Measurements from ENCODE around the gene GALNT16. TPM values are rescaled to one million over a fixed set of nuclear protein-coding genes. Genes with fewer than 3 reads are reported as not detected.
"Not testable (repeated sequence)": the region's sequence is repeated elsewhere in the genome, so short reads cannot be mapped to it uniquely, and the experiment has no call there.

Gene GALNT16
- 13.1 TPM for total RNA-seq
- polyA plus RNA-seq (ENCODE audit: insufficient read depth, low read depth, low replicate concordance) = 15.2 TPM
- long read RNA-seq, donor 1 = 0 reads
- long read RNA-seq, donor 2 = 0 reads
- long read RNA-seq, donor 3 = 0 reads
- long read RNA-seq, donor 4, partial matches to known transcripts = 0 of 1 reads
- long read RNA-seq, donor 4, other reads (novel, unspliced or antisense) = 0 of 1 reads
- long read RNA-seq, donor 5 = 0 reads
- long read RNA-seq, donor 6 = 0 reads
- long read RNA-seq, donor 7, full-length matches to known transcripts = 3 of 8 reads
- long read RNA-seq, donor 7, partial matches to known transcripts = 2 of 8 reads
- long read RNA-seq, donor 7, other reads (novel, unspliced or antisense) = 3 of 8 reads
- long read RNA-seq, donor 8, partial matches to known transcripts = 0 of 1 reads
- long read RNA-seq, donor 8, other reads (novel, unspliced or antisense) = 0 of 1 reads
- long read RNA-seq, donor 9 = 0 reads
- long read RNA-seq, donor 10 = 0 reads

- FAIRE-seq (no peak), DNase-seq (peak; percentile 65 to 80 (median 73))
- no peak for TF ChIP-seq CTCF (IDR thresholded peaks at IDR 0.05; ENCODE audit: borderline replicate concordance, extremely low read depth, insufficient read depth)
- intact Hi-C loops (cut with DNase I) = loop anchor here (10.0 kb wide), 1 partner anchor 95 kb away; no protein-coding TSS in a partner anchor
- Histone ChIP-seq H3K27ac (ENCODE audit: low read depth in 2 of 2, low read length in 2 of 2) (no peak within 1 kb of the TSS), H3K27me3 (ENCODE audit: control insufficient read depth, insufficient read depth, low read length) (peaks cover 7% of the 10 kb centered on the region), H3K9me3 (ENCODE audit: control insufficient read depth in 2 of 3, insufficient read depth in 1 of 3, low read length in 3 of 3) (no peaks in the 10 kb centered on the region), H3K36me3 (ENCODE audit: control insufficient read depth in 2 of 3, insufficient read depth in 3 of 3, low read length in 3 of 3) (no peaks in the 10 kb centered on the region), H3K4me1 (ENCODE audit: control insufficient read depth in 2 of 3, insufficient read depth in 2 of 3, low read depth in 1 of 3, low read length in 3 of 3) (peaks cover 0 to 4% (median 0%) of the 10 kb centered on the region in 3 donors), H3K4me3 (ENCODE audit: low read length in 3 of 3) (peak within 1 kb of the TSS; percentile 28 to 55 (median 28)), H3K9ac (ENCODE audit: low read length in 3 of 3) (no peak within 1 kb of the TSS)
These were observed at the start of gene GALNT16 for GRCh38 chr14:69259527-69260189. Gene GALNT16 (plus strand): TSS chr14:69260158. CDS start chr14:69260291, 133 bp downstream.

- H3K4me1 ChIP-seq (ENCODE audit: control insufficient read depth in 2 of 3, insufficient read depth in 2 of 3, low read depth in 1 of 3, low read length in 3 of 3) = peaks cover 0 to 4% (median 0%) of the 10 kb centered on the region in 3 donors
- intact Hi-C loops (cut with DNase I) = no loop called here
- H3K4me3 ChIP-seq (ENCODE audit: low read length in 3 of 3) = no peak overlapping the region
- H3K9ac ChIP-seq (ENCODE audit: low read length in 3 of 3) = no peak overlapping the region
- no peak for TF ChIP-seq CTCF (IDR thresholded peaks at IDR 0.05; ENCODE audit: borderline replicate concordance, extremely low read depth, insufficient read depth)
- H3K27me3 ChIP-seq (ENCODE audit: control insufficient read depth, insufficient read depth, low read length) = no peaks in the 10 kb centered on the region
- H3K36me3 ChIP-seq (ENCODE audit: control insufficient read depth in 2 of 3, insufficient read depth in 3 of 3, low read length in 3 of 3) = peaks cover 0 to 7% (median 0%) of the 10 kb centered on the region in 3 donors
- DNase-seq (peak in 2 of 5 donors; percentile 70 to 81), FAIRE-seq (no peak)
- H3K9me3 ChIP-seq (ENCODE audit: control insufficient read depth in 2 of 3, insufficient read depth in 1 of 3, low read length in 3 of 3) = no peaks in the 10 kb centered on the region
- H3K27ac ChIP-seq (ENCODE audit: low read depth in 2 of 2, low read length in 2 of 2) = no peak overlapping the region
These were observed 45.6 kb upstream of the GALNT16 start for GRCh38 chr14:69214393-69214792.

- FAIRE-seq; H3K36me3 ChIP-seq (ENCODE audit: control insufficient read depth in 2 of 3, insufficient read depth in 3 of 3, low read length in 3 of 3); H3K9ac ChIP-seq (ENCODE audit: low read length in 3 of 3); intact Hi-C loops (cut with DNase I); H3K9me3 ChIP-seq (ENCODE audit: control insufficient read depth in 2 of 3, insufficient read depth in 1 of 3, low read length in 3 of 3); H3K27ac ChIP-seq (ENCODE audit: low read depth in 2 of 2, low read length in 2 of 2); H3K4me1 ChIP-seq (ENCODE audit: control insufficient read depth in 2 of 3, insufficient read depth in 2 of 3, low read depth in 1 of 3, low read length in 3 of 3); H3K4me3 ChIP-seq (ENCODE audit: low read length in 3 of 3); H3K27me3 ChIP-seq (ENCODE audit: control insufficient read depth, insufficient read depth, low read length); DNase-seq: not testable (repeated sequence)
These were observed 42.3 kb upstream of the GALNT16 start for GRCh38 chr14:69217663-69218062.

GRCh38 chr14:69224946-69225345 is 35.0 kb upstream of the GALNT16 start:
- intact Hi-C loops (cut with DNase I) = no loop called here

More at GRCh38 chr14:69224946-69225345, 35.0 kb upstream of the GALNT16 start:
- Histone ChIP-seq H3K4me1 (ENCODE audit: control insufficient read depth in 2 of 3, insufficient read depth in 2 of 3, low read depth in 1 of 3, low read length in 3 of 3) (no peaks in the 10 kb centered on the region), H3K36me3 (ENCODE audit: control insufficient read depth in 2 of 3, insufficient read depth in 3 of 3, low read length in 3 of 3) (peaks cover 0 to 9% (median 2%) of the 10 kb centered on the region in 3 donors), H3K9me3 (ENCODE audit: control insufficient read depth in 2 of 3, insufficient read depth in 1 of 3, low read length in 3 of 3) (no peaks in the 10 kb centered on the region), H3K9ac (ENCODE audit: low read length in 3 of 3) (no peak overlapping the region), H3K4me3 (ENCODE audit: low read length in 3 of 3) (no peak overlapping the region), H3K27ac (ENCODE audit: low read depth in 2 of 2, low read length in 2 of 2) (no peak overlapping the region), H3K27me3 (ENCODE audit: control insufficient read depth, insufficient read depth, low read length) (no peaks in the 10 kb centered on the region)
- TF ChIP-seq CTCF (IDR thresholded peaks at IDR 0.05; ENCODE audit: borderline replicate concordance, extremely low read depth, insufficient read depth) = no peak
- no peak for DNase-seq
- no peak for FAIRE-seq

All from kidney (tissue), 22 donors.